Neural cell (in vitro differentiated cells): ENCODE measurements around the gene RAPGEF4. TPM values are rescaled to one million over a fixed set of nuclear protein-coding genes. Genes with fewer than 3 reads are reported as not detected.

ENCODE experiments used
- H2AFZ ChIP-seq: fragments of 200-600, 300-800 bp; sonication (generic), shearing (Covaris generic); 2 replicates; pipeline ENCODE4 v1.6.0; 2014; ENCODE audit warnings: low read depth, mild to moderate bottlenecking, antibody characterized with exemption, low read length, moderate library complexity
- H3F3A ChIP-seq: fragments of 200-600 bp; shearing (Covaris generic); 2 replicates; pipeline ENCODE4 v1.6.1; 2016; ENCODE audit warnings: mild to moderate bottlenecking, moderate library complexity, mixed read lengths, antibody characterized with exemption, low read length; ENCODE audit not compliant: insufficient read depth, poor library complexity, severe bottlenecking
- H3K27ac ChIP-seq: fragments of 200-600, 300-800 bp; sonication (generic), shearing (Covaris generic); 2 replicates; pipeline ENCODE4 v1.5.1; 2014; ENCODE audit warnings: mild to moderate bottlenecking, low read length, moderate library complexity
- H3K27me3 ChIP-seq: fragments of 300-800, 200-600 bp; sonication (generic), shearing (Covaris generic); 2 replicates; pipeline ENCODE4 v1.6.0; 2014; ENCODE audit warnings: mild to moderate bottlenecking, low read depth, low read length, moderate library complexity; ENCODE audit not compliant: insufficient read depth
- H3K36me3 ChIP-seq: fragments of 300-800, 200-600 bp; sonication (generic), shearing (Covaris generic); 2 replicates; pipeline ENCODE4 v1.5.1; 2014; ENCODE audit warnings: mild to moderate bottlenecking, antibody characterized with exemption, low read length, moderate library complexity; ENCODE audit not compliant: insufficient read depth
- H3K4me2 ChIP-seq: fragments of 300-800, 200-600 bp; sonication (generic), shearing (Covaris generic); 2 replicates; pipeline ENCODE4 v1.6.0; 2014; ENCODE audit warnings: mild to moderate bottlenecking, low read length
- H3K4me3 ChIP-seq: fragments of 300-800, 200-600 bp; sonication (generic), shearing (Covaris generic); 2 replicates; pipeline ENCODE4 v1.5.1; 2014; ENCODE audit warnings: mild to moderate bottlenecking, low read length, moderate library complexity
- H3K79me2 ChIP-seq: fragments of 200-600 bp; shearing (Covaris generic); replicated peaks from 2 replicates; pipeline ENCODE4 v1.6.0; 2014; ENCODE audit warnings: mild to moderate bottlenecking, low read length, moderate library complexity; ENCODE audit not compliant: insufficient read depth
- H3K9ac ChIP-seq: fragments of 300-800, 200-600 bp; sonication (generic), shearing (Covaris generic); 2 replicates; pipeline ENCODE4 v1.6.1; 2016; ENCODE audit warnings: mild to moderate bottlenecking, low read length, mixed read lengths
- H3K9me2 ChIP-seq: fragments of 200-600 bp; shearing (Covaris generic); 2 replicates; pipeline ENCODE4 v1.6.1; 2016; ENCODE audit warnings: mild to moderate bottlenecking, low read length, mixed read lengths; ENCODE audit not compliant: insufficient read depth
- H3K9me3 ChIP-seq: fragments of 200-600, 300-800 bp; sonication (generic), shearing (Covaris generic); 2 replicates; pipeline ENCODE4 v1.6.1; 2016; ENCODE audit warnings: mild to moderate bottlenecking, mixed run types, low read length, moderate library complexity, mixed read lengths
- H4K20me1 ChIP-seq: fragments of 200-600 bp; shearing (Covaris generic); 2 replicates; pipeline ENCODE4 v1.6.1; 2016; ENCODE audit warnings: mild to moderate bottlenecking, mixed run types; ENCODE audit not compliant: insufficient read depth
- EP300 ChIP-seq: fragments of 450-650 bp; conservative IDR thresholded peaks from 2 replicates; pipeline ENCODE4 v1.6.1; 2014; ENCODE audit warnings: antibody characterized with exemption, mild to moderate bottlenecking, moderate library complexity; ENCODE audit not compliant: poor library complexity, severe bottlenecking
- EZH2 ChIP-seq: fragments of 200-600, 300-800 bp; shearing (Covaris generic), sonication (generic); IDR thresholded peaks from 2 replicates; pipeline ENCODE4 v1.6.1; 2014; ENCODE audit warnings: antibody characterized with exemption, low read length, borderline replicate concordance, mild to moderate bottlenecking; ENCODE audit not compliant: insufficient read depth, poor library complexity, severe bottlenecking
- MXI1 ChIP-seq: fragments of 450-650 bp; conservative IDR thresholded peaks from 2 replicates; pipeline ENCODE4 v1.6.1; 2014; ENCODE audit warnings: antibody characterized with exemption, mild to moderate bottlenecking; ENCODE audit not compliant: poor library complexity, severe bottlenecking
- POLR2AphosphoS5 ChIP-seq: IDR thresholded peaks from 2 replicates; pipeline ENCODE4 v1.6.1; 2012
- RAD21 ChIP-seq: fragments of 450-650 bp; conservative IDR thresholded peaks from 2 replicates; pipeline ENCODE4 v1.6.1; 2014; ENCODE audit warnings: antibody characterized with exemption, mild to moderate bottlenecking, moderate library complexity
- REST ChIP-seq: IDR thresholded peaks from 2 replicates; pipeline ENCODE4 v1.6.1; 2012; ENCODE audit warnings: borderline replicate concordance
- SMC3 ChIP-seq: fragments of 450-650 bp; conservative IDR thresholded peaks from 2 replicates; pipeline ENCODE4 v1.6.1; 2014; ENCODE audit warnings: antibody characterized with exemption, mild to moderate bottlenecking, moderate library complexity; ENCODE audit not compliant: poor library complexity
- TAF1 ChIP-seq: IDR thresholded peaks from 2 replicates; pipeline ENCODE4 v1.6.1; 2012; ENCODE audit warnings: low read depth
- polyA plus RNA-seq: library from polyadenylated mRNA; depleted of rRNA; stranded (reverse); fragments of >200 nt; gene quantifications from 2 replicates; pipeline ENCODE4 v1.2.3, GENCODE V29; 2014
- TF ChIP-seq, protein P1 (sequence below): fragments of 450-650 bp; IDR thresholded peaks from 2 replicates; pipeline ENCODE4 v1.5.1; 2014; ENCODE audit warnings: antibody characterized with exemption, mild to moderate bottlenecking, moderate library complexity; ENCODE audit not compliant: poor library complexity, severe bottlenecking

RAPGEF4 gene
- polyA plus RNA-seq, 1 donor from 2014 or later = 10.4 TPM

DNA sequence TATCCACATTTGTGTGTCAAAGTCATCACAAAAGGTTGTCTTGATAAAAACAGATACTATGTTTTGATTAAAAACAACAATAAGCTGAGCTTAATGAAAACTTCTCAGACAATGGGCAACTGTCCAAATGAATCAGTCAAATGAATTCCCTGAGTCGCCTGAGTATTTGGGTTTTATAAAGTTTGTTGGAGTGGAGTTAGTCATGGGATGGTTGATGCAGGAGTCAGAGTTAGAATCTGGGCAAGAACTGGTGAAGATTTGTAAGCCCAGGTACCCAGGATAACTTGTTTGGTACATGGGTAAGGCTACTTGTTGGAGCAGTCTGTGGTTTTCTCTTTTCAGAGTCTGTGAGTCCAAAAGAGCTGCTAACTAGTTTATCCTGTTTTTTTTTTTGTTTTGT, 34.4 kb upstream of the RAPGEF4 start:
- Histone ChIP-seq H4K20me1 (no peaks in the 10 kb centered on the region), H3K4me3 (no peak overlapping the region), H3K79me2 (no peaks in the 10 kb centered on the region), H3F3A (no peaks in the 10 kb centered on the region), H3K27ac (no peak overlapping the region), H3K36me3 (no peaks in the 10 kb centered on the region), H3K9me2 (no peaks in the 10 kb centered on the region), H3K4me2 (no peak overlapping the region), H3K27me3 (no peaks in the 10 kb centered on the region), H3K9ac (no peak overlapping the region), H3K9me3 (no peaks in the 10 kb centered on the region), H2AFZ (no peak overlapping the region)
- TF ChIP-seq EP300 (no peak), POLR2AphosphoS5 (no peak), RAD21 (no peak), SMC3 (no peak), REST (no peak), TAF1 (no peak), EZH2 (no peak), MXI1 (no peak)
- TF ChIP-seq, protein P1, sequence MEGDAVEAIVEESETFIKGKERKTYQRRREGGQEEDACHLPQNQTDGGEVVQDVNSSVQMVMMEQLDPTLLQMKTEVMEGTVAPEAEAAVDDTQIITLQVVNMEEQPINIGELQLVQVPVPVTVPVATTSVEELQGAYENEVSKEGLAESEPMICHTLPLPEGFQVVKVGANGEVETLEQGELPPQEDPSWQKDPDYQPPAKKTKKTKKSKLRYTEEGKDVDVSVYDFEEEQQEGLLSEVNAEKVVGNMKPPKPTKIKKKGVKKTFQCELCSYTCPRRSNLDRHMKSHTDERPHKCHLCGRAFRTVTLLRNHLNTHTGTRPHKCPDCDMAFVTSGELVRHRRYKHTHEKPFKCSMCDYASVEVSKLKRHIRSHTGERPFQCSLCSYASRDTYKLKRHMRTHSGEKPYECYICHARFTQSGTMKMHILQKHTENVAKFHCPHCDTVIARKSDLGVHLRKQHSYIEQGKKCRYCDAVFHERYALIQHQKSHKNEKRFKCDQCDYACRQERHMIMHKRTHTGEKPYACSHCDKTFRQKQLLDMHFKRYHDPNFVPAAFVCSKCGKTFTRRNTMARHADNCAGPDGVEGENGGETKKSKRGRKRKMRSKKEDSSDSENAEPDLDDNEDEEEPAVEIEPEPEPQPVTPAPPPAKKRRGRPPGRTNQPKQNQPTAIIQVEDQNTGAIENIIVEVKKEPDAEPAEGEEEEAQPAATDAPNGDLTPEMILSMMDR = no peak

DNA sequence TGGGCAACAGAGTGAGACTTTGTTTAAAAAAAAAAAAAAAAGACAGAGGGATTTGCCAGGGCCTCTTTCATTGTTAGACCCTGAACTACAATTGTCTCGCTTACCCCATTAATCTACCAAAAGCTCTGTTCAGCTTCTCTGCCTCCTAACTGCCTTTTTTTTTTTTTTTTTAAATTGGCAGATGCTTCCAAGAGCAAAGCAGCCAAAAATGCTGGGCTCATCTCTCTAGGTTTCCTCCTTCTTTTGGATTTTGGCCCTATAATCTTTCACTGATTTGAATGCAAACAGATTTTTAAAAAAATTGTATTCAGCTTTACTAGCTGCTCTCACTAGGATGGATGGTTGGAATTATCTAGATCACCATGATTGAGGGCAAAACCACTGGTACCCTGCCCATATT, 33.2 kb upstream of the RAPGEF4 start:
- Histone ChIP-seq H4K20me1 (no peaks in the 10 kb centered on the region), H3K9me3 (no peaks in the 10 kb centered on the region), H3K4me3 (no peak overlapping the region), H2AFZ (no peak overlapping the region), H3K79me2 (no peaks in the 10 kb centered on the region), H3K27ac (no peak overlapping the region), H3K4me2 (no peak overlapping the region), H3K9me2 (no peaks in the 10 kb centered on the region), H3K9ac (no peak overlapping the region), H3K36me3 (no peaks in the 10 kb centered on the region), H3K27me3 (no peaks in the 10 kb centered on the region), H3F3A (no peaks in the 10 kb centered on the region)
- TF ChIP-seq EZH2 (no peak), MXI1 (no peak)
